Ishikawa (cell line): ENCODE results near the gene SLC13A4.

ENCODE experiments used
- CEBPB ChIP-seq: IDR thresholded peaks from 2 replicates; pipeline ENCODE4 v1.6.1; 2012
- CREB1 ChIP-seq: IDR thresholded peaks from 2 replicates; pipeline ENCODE4 v1.6.1; 2012; ENCODE audit warnings: low read depth
- EGR1 ChIP-seq: IDR thresholded peaks from 2 replicates; pipeline ENCODE4 v1.6.1; 2012
- EP300 ChIP-seq: IDR thresholded peaks from 2 replicates; pipeline ENCODE4 v1.6.1; 2012; ENCODE audit warnings: borderline replicate concordance
- FOXM1 ChIP-seq: IDR thresholded peaks from 2 replicates; pipeline ENCODE4 v1.6.1; 2012; ENCODE audit warnings: low read depth, borderline replicate concordance
- NFIC ChIP-seq: IDR thresholded peaks from 2 replicates; pipeline ENCODE4 v1.6.1; 2012
- RAD21 ChIP-seq: IDR thresholded peaks from 2 replicates; pipeline ENCODE4 v1.6.1; 2012; ENCODE audit warnings: low read depth
- TAF1 ChIP-seq: IDR thresholded peaks from 2 replicates; pipeline ENCODE4 v1.6.1; 2012; ENCODE audit warnings: low read depth, mild to moderate bottlenecking
- TCF12 ChIP-seq: IDR thresholded peaks from 2 replicates; pipeline ENCODE4 v1.6.1; 2012; ENCODE audit warnings: low read depth
- TEAD4 ChIP-seq: IDR thresholded peaks from 2 replicates; pipeline ENCODE4 v1.6.1; 2012
- YY1 ChIP-seq: IDR thresholded peaks from 2 replicates; pipeline ENCODE4 v1.6.1; 2012; ENCODE audit warnings: low read depth
- ZBTB7A ChIP-seq: IDR thresholded peaks from 2 replicates; pipeline ENCODE4 v1.6.1; 2012; ENCODE audit warnings: low read depth
- TF ChIP-seq, protein P1 (sequence below): IDR thresholded peaks from 2 replicates; pipeline ENCODE4 v1.6.1; 2012
- TF ChIP-seq, protein P2 (sequence below): IDR thresholded peaks from 2 replicates; pipeline ENCODE4 v1.6.1; 2012
- TF ChIP-seq, protein P3 (sequence below): IDR thresholded peaks from 2 replicates; pipeline ENCODE4 v1.6.1; 2012; ENCODE audit warnings: low read depth, mild to moderate bottlenecking

Gene SLC13A4

DNA sequence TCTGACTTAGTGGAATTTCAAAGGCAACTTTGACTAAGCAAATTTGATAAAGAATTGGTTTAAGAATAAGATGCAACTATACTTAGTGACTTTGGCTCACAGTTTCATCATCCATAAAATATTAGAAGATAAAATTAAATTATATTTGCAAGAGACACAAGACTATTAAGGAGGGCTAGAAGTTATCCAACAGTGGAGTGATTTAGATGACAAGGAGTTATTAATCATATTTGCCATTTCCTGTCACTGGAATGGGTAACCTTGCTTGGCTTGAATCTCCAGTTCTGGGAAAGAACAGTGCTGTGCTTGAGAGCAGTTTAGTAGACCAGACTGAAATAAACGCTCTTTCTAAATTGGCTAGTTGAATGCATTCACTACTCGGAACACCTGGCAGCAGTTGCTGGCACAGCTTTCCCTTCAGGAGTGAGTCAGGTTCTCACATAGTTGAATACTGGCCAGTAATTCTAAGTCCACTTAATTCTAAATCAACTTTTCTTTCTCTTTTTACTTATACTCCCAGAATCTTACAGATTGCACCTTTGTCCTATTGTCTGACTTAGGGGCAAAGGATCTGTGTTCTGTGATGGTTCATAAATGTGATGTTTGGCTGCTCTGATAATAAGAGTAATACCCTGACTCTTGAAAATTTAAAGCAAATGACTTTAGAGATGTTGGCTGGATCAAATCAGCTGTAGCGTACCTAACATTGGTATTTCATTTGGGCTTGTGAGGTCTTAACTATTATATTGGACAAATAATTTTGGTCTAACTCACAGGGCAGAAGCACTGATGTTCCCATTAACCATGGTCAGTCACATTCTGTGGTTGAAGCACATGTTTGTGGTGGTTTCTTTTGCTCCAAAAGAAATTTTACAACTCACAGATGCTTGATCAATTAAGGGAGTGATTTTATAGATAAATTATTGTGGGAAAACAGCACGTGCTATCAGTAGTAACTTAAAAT, 49.1 kb downstream of the SLC13A4 start:
- TF ChIP-seq EP300 = peak; percentile 52; the same call in 1 of the 2 replicates
- TF ChIP-seq RAD21 = no peak
- no peak for TF ChIP-seq YY1
- TF ChIP-seq EGR1 = no peak
- TF ChIP-seq TCF12 = peak; percentile 80
- peak; percentile 42 for TF ChIP-seq TEAD4
- peak; percentile 93 for TF ChIP-seq NFIC
- TF ChIP-seq, protein P1, sequence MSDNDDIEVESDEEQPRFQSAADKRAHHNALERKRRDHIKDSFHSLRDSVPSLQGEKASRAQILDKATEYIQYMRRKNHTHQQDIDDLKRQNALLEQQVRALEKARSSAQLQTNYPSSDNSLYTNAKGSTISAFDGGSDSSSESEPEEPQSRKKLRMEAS = no peak

DNA sequence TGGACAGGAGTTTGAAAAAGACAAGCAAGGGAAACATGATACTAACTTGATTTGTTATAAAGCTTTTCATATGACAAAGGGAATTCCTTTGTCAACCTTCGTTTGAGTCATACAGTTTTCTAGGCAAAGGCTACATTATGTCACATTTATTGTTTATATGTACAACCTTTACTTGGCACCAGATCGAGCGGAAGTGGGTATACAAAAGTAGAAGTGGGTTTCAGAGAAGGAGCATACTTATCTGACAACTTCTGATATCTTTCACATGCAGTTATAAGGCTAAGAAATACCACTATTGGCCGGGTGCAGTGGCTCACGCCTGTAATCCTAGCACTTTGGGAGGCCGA, 54.7 kb downstream of the SLC13A4 start:
- TF ChIP-seq EP300 (no peak), TCF12 (no peak), NFIC (no peak), YY1 (no peak), FOXM1 (no peak), RAD21 (no peak), TAF1 (no peak), CREB1 (no peak), CEBPB (no peak), TEAD4 (no peak), ZBTB7A (no peak), EGR1 (no peak)
- TF ChIP-seq, protein P2, sequence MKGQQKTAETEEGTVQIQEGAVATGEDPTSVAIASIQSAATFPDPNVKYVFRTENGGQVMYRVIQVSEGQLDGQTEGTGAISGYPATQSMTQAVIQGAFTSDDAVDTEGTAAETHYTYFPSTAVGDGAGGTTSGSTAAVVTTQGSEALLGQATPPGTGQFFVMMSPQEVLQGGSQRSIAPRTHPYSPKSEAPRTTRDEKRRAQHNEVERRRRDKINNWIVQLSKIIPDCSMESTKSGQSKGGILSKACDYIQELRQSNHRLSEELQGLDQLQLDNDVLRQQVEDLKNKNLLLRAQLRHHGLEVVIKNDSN = no peak
- TF ChIP-seq, protein P3, sequence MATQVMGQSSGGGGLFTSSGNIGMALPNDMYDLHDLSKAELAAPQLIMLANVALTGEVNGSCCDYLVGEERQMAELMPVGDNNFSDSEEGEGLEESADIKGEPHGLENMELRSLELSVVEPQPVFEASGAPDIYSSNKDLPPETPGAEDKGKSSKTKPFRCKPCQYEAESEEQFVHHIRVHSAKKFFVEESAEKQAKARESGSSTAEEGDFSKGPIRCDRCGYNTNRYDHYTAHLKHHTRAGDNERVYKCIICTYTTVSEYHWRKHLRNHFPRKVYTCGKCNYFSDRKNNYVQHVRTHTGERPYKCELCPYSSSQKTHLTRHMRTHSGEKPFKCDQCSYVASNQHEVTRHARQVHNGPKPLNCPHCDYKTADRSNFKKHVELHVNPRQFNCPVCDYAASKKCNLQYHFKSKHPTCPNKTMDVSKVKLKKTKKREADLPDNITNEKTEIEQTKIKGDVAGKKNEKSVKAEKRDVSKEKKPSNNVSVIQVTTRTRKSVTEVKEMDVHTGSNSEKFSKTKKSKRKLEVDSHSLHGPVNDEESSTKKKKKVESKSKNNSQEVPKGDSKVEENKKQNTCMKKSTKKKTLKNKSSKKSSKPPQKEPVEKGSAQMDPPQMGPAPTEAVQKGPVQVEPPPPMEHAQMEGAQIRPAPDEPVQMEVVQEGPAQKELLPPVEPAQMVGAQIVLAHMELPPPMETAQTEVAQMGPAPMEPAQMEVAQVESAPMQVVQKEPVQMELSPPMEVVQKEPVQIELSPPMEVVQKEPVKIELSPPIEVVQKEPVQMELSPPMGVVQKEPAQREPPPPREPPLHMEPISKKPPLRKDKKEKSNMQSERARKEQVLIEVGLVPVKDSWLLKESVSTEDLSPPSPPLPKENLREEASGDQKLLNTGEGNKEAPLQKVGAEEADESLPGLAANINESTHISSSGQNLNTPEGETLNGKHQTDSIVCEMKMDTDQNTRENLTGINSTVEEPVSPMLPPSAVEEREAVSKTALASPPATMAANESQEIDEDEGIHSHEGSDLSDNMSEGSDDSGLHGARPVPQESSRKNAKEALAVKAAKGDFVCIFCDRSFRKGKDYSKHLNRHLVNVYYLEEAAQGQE = no peak
- TF ChIP-seq, protein P1 = no peak

DNA sequence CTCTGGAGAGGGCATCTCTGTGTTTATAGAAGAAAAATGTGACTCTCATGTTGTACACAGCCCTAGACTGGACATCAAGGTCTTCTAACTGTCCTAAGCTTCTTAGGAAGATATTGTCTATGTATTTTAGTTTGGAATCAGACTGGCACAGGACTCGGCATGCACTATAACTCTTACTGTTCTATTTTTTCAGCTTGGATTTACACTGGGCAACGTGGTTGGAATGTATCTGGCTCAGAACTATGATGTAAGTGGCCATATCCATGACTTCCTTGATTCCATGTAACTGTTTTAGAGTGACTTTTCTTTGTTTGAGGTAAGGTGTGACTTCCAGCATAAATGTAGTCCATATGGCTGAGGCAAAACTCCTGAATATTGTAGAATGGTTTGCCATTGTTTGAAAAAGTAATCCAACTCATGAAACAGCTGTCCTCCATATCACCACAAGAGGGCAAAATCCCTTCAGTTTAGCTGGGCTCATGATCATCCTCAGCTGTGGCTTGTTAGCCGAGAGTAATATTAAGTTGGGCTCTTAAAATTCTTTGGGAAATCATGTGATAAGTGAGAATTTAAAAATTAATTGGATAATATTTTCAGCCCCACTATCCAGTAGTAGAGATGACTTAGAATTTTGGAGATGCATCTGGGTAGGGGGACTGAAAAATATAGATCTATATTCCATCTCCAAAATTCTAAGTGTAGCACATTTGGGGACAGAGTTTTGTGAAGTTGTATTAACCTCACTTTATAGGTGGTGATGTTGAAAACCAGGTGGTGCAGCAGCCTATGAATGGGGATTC, 55.2 kb downstream of the SLC13A4 start:
- TF ChIP-seq RAD21 (peak; percentile 69), EP300 (no peak)

DNA sequence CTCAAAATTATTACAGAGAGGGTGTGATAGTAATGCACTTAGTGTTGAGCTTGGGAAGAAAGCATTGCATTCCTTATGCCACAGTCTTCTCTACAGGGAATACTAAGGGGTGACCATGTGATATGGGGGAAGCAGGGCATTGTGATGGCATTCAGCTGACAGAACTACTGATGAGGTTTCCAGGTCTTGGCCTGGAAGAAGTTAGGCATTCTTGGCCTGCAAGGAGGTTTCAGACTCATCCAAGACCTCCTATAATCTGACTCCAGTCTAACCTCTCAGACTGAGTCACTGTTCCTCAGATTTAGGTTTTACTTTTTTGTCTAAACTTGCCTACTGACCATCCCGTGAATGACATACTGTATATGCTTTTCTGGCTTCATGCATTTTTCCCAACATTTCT, 57.8 kb downstream of the SLC13A4 start:
- TF ChIP-seq EP300 (no peak), RAD21 (no peak), TCF12 (no peak), FOXM1 (no peak), CEBPB (no peak), YY1 (no peak), EGR1 (no peak), ZBTB7A (no peak), NFIC (no peak), TEAD4 (no peak), CREB1 (no peak), TAF1 (no peak)
- TF ChIP-seq, protein P2 = no peak
- TF ChIP-seq, protein P1 = no peak
- TF ChIP-seq, protein P3 = no peak

DNA sequence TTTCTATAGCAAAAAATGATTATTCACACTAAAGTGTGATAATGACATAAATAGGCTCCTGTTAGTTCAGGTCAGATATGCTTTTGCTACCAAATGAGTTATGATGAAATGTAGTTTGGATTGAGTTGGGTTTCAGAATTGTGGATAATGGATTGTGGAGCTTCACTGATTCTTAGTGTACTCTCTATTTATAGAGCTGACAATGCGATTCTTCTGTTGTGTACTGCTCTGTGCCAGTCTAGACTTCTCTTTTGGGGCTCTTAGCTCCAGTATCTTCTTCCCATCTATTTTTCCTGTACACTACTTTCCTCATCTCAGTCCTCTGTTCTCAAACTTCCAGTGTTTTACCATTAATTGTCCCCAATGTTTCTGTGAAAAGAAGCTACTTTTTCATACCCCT, 58.2 kb downstream of the SLC13A4 start:
- no peak for TF ChIP-seq TAF1
- TF ChIP-seq, protein P3 = no peak
- TF ChIP-seq CREB1 = no peak
- no peak for TF ChIP-seq CEBPB
- no peak for TF ChIP-seq YY1
- no peak for TF ChIP-seq NFIC
- no peak for TF ChIP-seq ZBTB7A
- no peak for TF ChIP-seq EGR1
- TF ChIP-seq EP300 = no peak
- no peak for TF ChIP-seq TEAD4
- TF ChIP-seq, protein P2 = no peak
- TF ChIP-seq, protein P1 = no peak
- no peak for TF ChIP-seq RAD21
- no peak for TF ChIP-seq FOXM1
- TF ChIP-seq TCF12 = no peak
